ENCODE results near the gene SLC25A33. TPM values are rescaled to one million over a fixed set of nuclear protein-coding genes. Genes with fewer than 3 reads are reported as not detected.

Gene SLC25A33
- total RNA-seq, 1 experiment from 2014 or later = 9.4 TPM

DNA sequence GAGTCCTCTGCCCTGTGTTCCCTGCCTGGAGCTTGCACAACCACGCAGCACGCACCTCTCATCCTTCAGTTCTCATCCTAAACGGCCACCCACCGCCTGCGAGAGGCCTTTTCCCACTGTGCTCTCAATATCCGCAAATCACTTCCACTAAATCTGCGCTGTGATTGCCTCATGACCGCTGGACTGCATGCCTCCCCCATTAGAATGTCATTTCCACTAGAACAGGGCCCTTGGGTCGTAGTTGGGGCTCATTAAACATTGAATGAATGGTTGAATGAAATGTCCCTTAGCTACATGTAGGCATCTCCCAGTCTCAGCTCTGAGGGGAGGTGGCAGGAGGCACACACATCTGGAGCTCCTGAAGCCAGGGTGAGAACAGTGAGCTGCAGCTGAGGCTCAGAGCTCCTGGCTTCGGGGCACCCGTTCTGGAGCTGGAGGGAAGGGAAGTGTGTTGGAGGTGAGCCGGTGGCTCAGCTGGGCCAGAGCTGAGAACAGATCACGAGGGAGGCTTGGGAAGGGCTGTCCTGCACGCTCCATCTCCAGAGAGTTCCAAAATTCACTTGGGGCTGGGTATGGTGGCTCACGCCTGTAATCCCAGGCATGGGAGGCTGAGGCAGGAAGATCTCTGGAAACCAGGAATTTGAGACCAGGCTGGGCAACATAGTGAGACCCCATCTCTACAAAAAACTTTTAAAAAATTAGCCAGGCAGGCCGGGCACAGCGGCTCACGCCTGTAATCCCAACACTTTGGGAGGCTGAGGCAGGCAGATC, 79.8 kb downstream of the SLC25A33 start:
- H3K9me3 ChIP-seq (ENCODE audit: control insufficient read depth, low read depth, low read length) = no peaks in the 10 kb centered on the region
- no peak overlapping the region for H3K4me3 Mint-ChIP-seq
- H4K5ac ChIP-seq (ENCODE audit: insufficient read length, low read depth, low read length) = no peak overlapping the region
- H3K9me3 Mint-ChIP-seq = no peaks in the 10 kb centered on the region
- no peak overlapping the region for H2BK20ac ChIP-seq (ENCODE audit: low read depth, low read length, poor library complexity, severe bottlenecking)
- TF ChIP-seq CTCF (conservative IDR thresholded peaks at IDR 0.05) = no peak
- no peak overlapping the region for H3K4ac ChIP-seq (ENCODE audit: low read depth, low read length)
- H3T11ph ChIP-seq (ENCODE audit: low read length) = no peak overlapping the region
- no peaks in the 10 kb centered on the region for H3K36me3 Mint-ChIP-seq (ENCODE audit: insufficient read depth in 1 of 3, low read depth in 3 of 3)
- H4K20me1 ChIP-seq (ENCODE audit: control insufficient read depth, insufficient read depth, insufficient read length) = no peaks in the 10 kb centered on the region
- H2BK120ac ChIP-seq (ENCODE audit: low read depth, low read length, poor library complexity, severe bottlenecking) = no peak overlapping the region
- no peak overlapping the region for H3K56ac ChIP-seq (ENCODE audit: insufficient read length, low read depth, low read length)
- no peak overlapping the region for H2AK5ac ChIP-seq (ENCODE audit: insufficient read length, low read length)
- no peak overlapping the region for H3K4me2 ChIP-seq (ENCODE audit: insufficient read depth, insufficient read length, low read length)
- no peak overlapping the region for H4K8ac ChIP-seq (replicated peaks; ENCODE audit: insufficient read length, low read depth, low read length)
- H2BK12ac ChIP-seq (ENCODE audit: insufficient read length, low read depth, low read length) = no peak overlapping the region
- DNase-seq = no peak
- peak overlapping the region in 2 of 3 experiments; percentile 31 to 69; a peak in 3 of 7 replicates for H3K27ac Mint-ChIP-seq
- H3K23me2 ChIP-seq (ENCODE audit: insufficient read length, low read depth, low read length, poor library complexity, severe bottlenecking) = no peaks in the 10 kb centered on the region
- H3K27ac ChIP-seq (ENCODE audit: insufficient read length, low read depth, low read length) = no peak overlapping the region
- no peak overlapping the region for H2AFZ ChIP-seq (ENCODE audit: low read length)
- H3K18ac ChIP-seq (ENCODE audit: insufficient read length, low read depth, low read length) = no peak overlapping the region
- H3K27me3 ChIP-seq (ENCODE audit: insufficient read depth, low read length) = no peaks in the 10 kb centered on the region
- peaks cover 11% of the 10 kb centered on the region for H3K27me3 Mint-ChIP-seq (ENCODE audit: low read depth)
- WGBS (ENCODE audit: extremely low coverage, insufficient read length, low lambda C conversion rate) = no CpG with 5 or more reads among the region's 18 CpGs
- H3K14ac ChIP-seq (ENCODE audit: insufficient read depth, low read length) = no peak overlapping the region
- no peaks in the 10 kb centered on the region for H3K4me1 ChIP-seq (ENCODE audit: insufficient read depth, low read length)
- H3K4me1 Mint-ChIP-seq = peaks cover 0 to 3% of the 10 kb centered on the region in 2 experiments; a peak in 1 of 4 replicates
- no peaks in the 10 kb centered on the region for H3K79me2 ChIP-seq (ENCODE audit: insufficient read depth, low read length)
- no peak overlapping the region for H3K9ac ChIP-seq (ENCODE audit: extremely low read depth, insufficient read length, low read length)
- H3K79me1 ChIP-seq (ENCODE audit: insufficient read depth, low read depth, low read length, poor library complexity, severe bottlenecking) = no peaks in the 10 kb centered on the region
- no peak overlapping the region for H2BK15ac ChIP-seq (ENCODE audit: low read depth, low read length)
- H3K23ac ChIP-seq (ENCODE audit: insufficient read length, low read depth, low read length) = no peak overlapping the region
- H2BK5ac ChIP-seq (ENCODE audit: insufficient read length, low read length) = no peak overlapping the region
- H4K91ac ChIP-seq (ENCODE audit: insufficient read length, low read depth, low read length) = no peak overlapping the region

Measured in H9 (cell line).